Epithelial cell of esophagus (primary cell): Measurements from ENCODE around the gene ATXN1.
A peak's percentile ranks its signal among the peaks of the same experiment; 100 is the strongest.

Experiments used
- DNase-seq: peaks from one replicate; pipeline ENCODE4 v3.0.0; 2010; ENCODE audit warnings: low read depth
- H3K4me3 ChIP-seq: 2 replicates; pipeline ENCODE4 v1.5.1; 2011; ENCODE audit warnings: mild to moderate bottlenecking, low read length, control low read depth
- CTCF ChIP-seq: IDR thresholded peaks from 2 replicates; pipeline ENCODE4 v1.5.1; 2011; ENCODE audit warnings: low read depth, mild to moderate bottlenecking, low read length, control low read depth, inconsistent platforms; ENCODE audit not compliant: insufficient read depth; ENCODE audit errors: missing control alignments

Gene ATXN1

GRCh38 chr6:16295060-16295459, 466.2 kb downstream of the ATXN1 start:
- no peak for DNase-seq
- no peak for TF ChIP-seq CTCF
- H3K4me3 ChIP-seq, result no peak overlapping the region

GRCh38 chr6:16294371-16294770, 466.9 kb downstream of the ATXN1 start:
- no peak overlapping the region for H3K4me3 ChIP-seq
- no peak for DNase-seq
- TF ChIP-seq CTCF, result no peak

GRCh38 chr6:16292942-16293341, 468.3 kb downstream of the ATXN1 start:
- TF ChIP-seq CTCF, result no peak
- no peak overlapping the region for H3K4me3 ChIP-seq
- DNase-seq, result peak; percentile 58

GRCh38 chr6:16292432-16292831, 468.8 kb downstream of the ATXN1 start:
- no peak for TF ChIP-seq CTCF
- H3K4me3 ChIP-seq, result no peak overlapping the region
- no peak for DNase-seq

GRCh38 chr6:16291739-16292138, 469.5 kb downstream of the ATXN1 start:
- DNase-seq, result no peak
- H3K4me3 ChIP-seq, result no peak overlapping the region
- TF ChIP-seq CTCF, result no peak

DNA sequence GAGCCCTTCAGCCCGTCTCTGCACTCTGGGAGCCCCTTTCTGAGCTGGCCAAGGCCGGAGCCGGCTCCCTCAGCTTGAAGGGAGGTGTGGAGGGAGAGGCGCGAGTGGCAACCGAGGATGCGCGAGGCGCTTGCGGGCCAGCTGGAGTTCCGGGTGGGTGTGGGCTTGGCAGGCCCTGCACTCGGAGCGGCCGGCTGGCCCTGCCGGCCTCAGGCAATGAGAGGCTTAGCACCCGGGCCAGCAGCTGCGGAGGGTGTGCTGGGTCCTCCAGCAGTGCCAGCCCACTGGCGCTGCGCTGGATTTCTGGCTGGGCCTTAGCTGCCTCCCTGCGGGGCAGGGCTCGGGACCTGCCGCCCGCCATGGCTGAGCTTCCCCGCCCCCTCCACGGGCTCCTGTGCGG, 473.1 kb downstream of the ATXN1 start:
- no peak for DNase-seq
- TF ChIP-seq CTCF, result no peak
- no peak overlapping the region for H3K4me3 ChIP-seq

GRCh38 chr6:16286151-16286522, 475.1 kb downstream of the ATXN1 start:
- TF ChIP-seq CTCF, result peak; percentile 73
- H3K4me3 ChIP-seq, result no peak overlapping the region
- DNase-seq, result peak; percentile 32
